Ishikawa (cell line): ENCODE results near the gene ZNFX1.

Source experiments
- CREB1 ChIP-seq: IDR thresholded peaks from 2 replicates; pipeline ENCODE4 v1.6.1; 2012; ENCODE audit warnings: low read depth
- EGR1 ChIP-seq: IDR thresholded peaks from 2 replicates; pipeline ENCODE4 v1.6.1; 2012
- EP300 ChIP-seq: IDR thresholded peaks from 2 replicates; pipeline ENCODE4 v1.6.1; 2012; ENCODE audit warnings: borderline replicate concordance
- FOXM1 ChIP-seq: IDR thresholded peaks from 2 replicates; pipeline ENCODE4 v1.6.1; 2012; ENCODE audit warnings: low read depth, borderline replicate concordance
- MAX ChIP-seq: IDR thresholded peaks from 2 replicates; pipeline ENCODE4 v1.6.1; 2012
- NFIC ChIP-seq: IDR thresholded peaks from 2 replicates; pipeline ENCODE4 v1.6.1; 2012
- RAD21 ChIP-seq: IDR thresholded peaks from 2 replicates; pipeline ENCODE4 v1.6.1; 2012; ENCODE audit warnings: low read depth
- REST ChIP-seq: IDR thresholded peaks from 2 replicates; pipeline ENCODE4 v1.6.1; 2012; ENCODE audit warnings: low read depth, mild to moderate bottlenecking
- TAF1 ChIP-seq: IDR thresholded peaks from 2 replicates; pipeline ENCODE4 v1.6.1; 2012; ENCODE audit warnings: low read depth, mild to moderate bottlenecking
- TCF12 ChIP-seq: IDR thresholded peaks from 2 replicates; pipeline ENCODE4 v1.6.1; 2012; ENCODE audit warnings: low read depth
- TEAD4 ChIP-seq: IDR thresholded peaks from 2 replicates; pipeline ENCODE4 v1.6.1; 2012
- USF1 ChIP-seq: IDR thresholded peaks from 2 replicates; pipeline ENCODE4 v1.6.1; 2012
- YY1 ChIP-seq: IDR thresholded peaks from 2 replicates; pipeline ENCODE4 v1.6.1; 2012; ENCODE audit warnings: low read depth
- ZBTB7A ChIP-seq: IDR thresholded peaks from 2 replicates; pipeline ENCODE4 v1.6.1; 2012; ENCODE audit warnings: low read depth

ZNFX1 gene

DNA sequence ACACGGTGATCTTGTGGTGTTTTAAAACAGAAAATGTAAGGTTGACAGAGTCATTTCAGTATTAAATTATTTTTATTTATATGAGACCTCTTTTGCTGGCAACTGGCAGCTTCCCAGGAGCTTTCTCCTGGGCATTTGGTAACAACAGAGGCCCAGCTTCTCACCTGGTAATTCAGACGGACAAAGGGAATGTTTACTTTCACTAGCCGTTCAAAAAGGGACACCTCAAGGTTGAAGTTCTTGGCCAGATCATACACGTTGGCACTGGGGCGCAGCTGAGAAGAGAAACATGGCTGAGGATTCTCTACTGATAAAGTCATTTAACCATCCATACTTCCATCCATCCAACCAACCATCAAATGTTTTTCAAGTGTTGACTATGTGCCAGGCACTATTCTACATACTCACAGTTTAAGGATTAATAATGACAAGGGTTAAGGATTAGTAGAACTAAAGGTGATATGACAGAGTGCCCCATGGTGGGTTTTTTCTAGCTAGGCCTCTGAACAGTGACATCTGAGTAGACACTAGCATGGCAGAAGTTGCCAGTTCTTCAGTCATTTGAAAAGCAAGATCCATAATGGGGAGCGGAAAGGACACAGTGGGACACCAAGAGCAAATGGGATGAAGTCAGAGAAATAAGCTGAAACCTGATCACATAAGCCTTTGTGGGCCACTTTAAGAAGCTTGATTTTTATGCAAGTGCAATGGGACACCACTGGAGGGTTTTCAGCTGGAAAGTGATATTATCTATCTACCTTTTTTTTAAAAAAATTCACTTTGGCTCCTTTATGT lies 25.1 kb downstream of the ZNFX1 start:
- TF ChIP-seq YY1 = no peak
- TF ChIP-seq NFIC = peak; percentile 34; the same call in 1 of the 2 replicates

GRCh38 chr20:49248879-49249665 lies 28.8 kb downstream of the ZNFX1 start:
- TF ChIP-seq TEAD4 = no peak

- TF ChIP-seq ZBTB7A = no peak
- TF ChIP-seq TCF12 = no peak
- no peak for TF ChIP-seq CREB1
- TF ChIP-seq TEAD4 = no peak
- TF ChIP-seq YY1 = no peak
- no peak for TF ChIP-seq EGR1
- no peak for TF ChIP-seq TAF1
- TF ChIP-seq EP300 = no peak
- TF ChIP-seq NFIC = no peak
Observed at GRCh38 chr20:49248301-49248700, 29.6 kb downstream of the ZNFX1 start.

DNA sequence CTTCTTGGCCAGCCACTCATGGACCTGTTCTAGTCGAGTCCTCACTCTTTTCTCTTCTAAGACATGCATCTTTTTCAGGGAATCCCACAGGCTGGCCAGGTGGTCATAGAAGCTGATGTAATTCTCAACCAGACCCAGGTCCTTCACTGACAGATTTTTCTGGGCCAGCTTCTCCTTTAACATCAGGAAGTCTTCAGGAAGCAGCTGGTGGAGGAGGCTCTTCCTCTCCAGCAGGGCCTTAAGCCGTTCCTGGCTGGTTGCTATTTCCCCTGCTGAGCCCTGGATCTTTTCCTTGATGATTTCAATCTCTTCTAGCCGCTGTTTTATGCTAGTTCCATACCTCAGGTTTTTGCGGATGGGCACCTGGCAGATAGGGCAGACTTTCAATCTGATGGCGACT lies 30.1 kb downstream of the ZNFX1 start:
- TF ChIP-seq TCF12 = no peak
- TF ChIP-seq EGR1 = no peak
- no peak for TF ChIP-seq ZBTB7A
- TF ChIP-seq EP300 = no peak
- no peak for TF ChIP-seq USF1
- no peak for TF ChIP-seq CREB1
- no peak for TF ChIP-seq TAF1
- no peak for TF ChIP-seq MAX
- TF ChIP-seq TEAD4 = no peak
- no peak for TF ChIP-seq REST
- no peak for TF ChIP-seq YY1

- TF ChIP-seq TEAD4 (no peak), CREB1 (no peak), USF1 (no peak), REST (no peak), FOXM1 (no peak), NFIC (no peak)
Observed at GRCh38 chr20:49247169-49247723, 30.6 kb downstream of the ZNFX1 start.

DNA sequence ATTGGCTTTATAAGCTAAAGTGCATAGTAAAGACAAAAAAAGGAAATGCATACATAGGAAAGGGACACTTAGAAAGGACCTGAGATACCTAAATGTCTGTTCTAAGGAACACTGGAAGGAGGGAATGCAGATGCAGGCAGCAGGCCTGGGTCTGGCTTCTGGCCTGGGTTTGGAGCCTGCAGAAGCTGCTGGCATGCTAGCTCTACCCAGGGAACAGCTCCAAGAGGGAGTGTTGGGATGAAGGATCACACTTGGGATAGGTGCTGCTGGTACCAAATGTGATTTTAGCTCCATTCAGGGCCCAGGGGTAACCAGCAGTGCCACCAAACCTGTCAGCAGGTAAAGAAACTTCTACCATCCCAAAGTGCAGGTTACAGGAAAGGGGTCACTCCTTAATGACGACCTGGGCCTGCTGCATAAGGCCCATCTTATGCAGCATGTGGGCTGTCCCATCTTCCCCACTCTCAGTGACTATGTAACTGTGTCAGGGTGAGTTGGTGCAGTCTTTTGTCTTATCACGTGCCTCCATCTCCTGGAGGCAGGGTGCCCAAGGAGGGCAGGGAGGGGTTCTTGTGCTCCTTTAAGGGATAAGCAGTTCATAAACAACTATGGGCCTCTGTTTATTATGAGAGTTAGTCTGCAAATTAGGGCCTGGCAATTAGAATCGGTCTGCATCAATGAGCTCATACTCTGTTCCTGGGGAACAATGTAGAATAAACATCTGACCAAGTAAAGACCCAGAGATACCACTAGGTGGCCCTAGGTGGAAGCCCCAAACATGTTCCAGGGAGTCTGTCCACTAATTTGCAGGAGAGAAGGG lies 31.7 kb downstream of the ZNFX1 start:
- TF ChIP-seq RAD21 = peak; percentile 71
- no peak for TF ChIP-seq EP300
